GM21515 (cell line): ENCODE results near the gene MBLAC1.
A peak's percentile ranks its signal among the peaks of the same experiment; 100 is the strongest.

Source experiments
- ATAC-seq: cut with Tn5 transposase; IDR thresholded peaks from one replicate; pipeline ENCODE4 v1.9.1; 2021; ENCODE audit not compliant: unreplicated experiment

The MBLAC1 gene

GRCh38 chr7:100169147-100169850 is 42.5 kb downstream of the MBLAC1 start:
- ATAC-seq: no peak

- ATAC-seq: no peak
Measured at GRCh38 chr7:100170101-100170897, 43.5 kb downstream of the MBLAC1 start.

- ATAC-seq: no peak
Measured at GRCh38 chr7:100171087-100171681, 44.4 kb downstream of the MBLAC1 start.

GRCh38 chr7:100171840-100172239 is 45.1 kb downstream of the MBLAC1 start:
- no peak for ATAC-seq

GRCh38 chr7:100173806-100174495 is 47.2 kb downstream of the MBLAC1 start:
- no peak for ATAC-seq

GRCh38 chr7:100174582-100174981 is 47.8 kb downstream of the MBLAC1 start:
- ATAC-seq: no peak

- no peak for ATAC-seq
Measured at GRCh38 chr7:100175296-100175935, 48.6 kb downstream of the MBLAC1 start.

GRCh38 chr7:100176096-100177044 is 49.6 kb downstream of the MBLAC1 start:
- no peak for ATAC-seq

- ATAC-seq: peak; percentile 78
Measured at GRCh38 chr7:100177045-100178001, 50.6 kb downstream of the MBLAC1 start, which contains the start of the genes GPC2 and STAG3. TSS of gene GPC2 (minus strand) at chr7:100177381. CDS start at chr7:100177199, 182 bp downstream. TSS of gene STAG3 (plus strand) at chr7:100177918. CDS start at chr7:100180557, 2,639 bp downstream.
